Measurements from ENCODE around the gene FOXO3.

DNA sequence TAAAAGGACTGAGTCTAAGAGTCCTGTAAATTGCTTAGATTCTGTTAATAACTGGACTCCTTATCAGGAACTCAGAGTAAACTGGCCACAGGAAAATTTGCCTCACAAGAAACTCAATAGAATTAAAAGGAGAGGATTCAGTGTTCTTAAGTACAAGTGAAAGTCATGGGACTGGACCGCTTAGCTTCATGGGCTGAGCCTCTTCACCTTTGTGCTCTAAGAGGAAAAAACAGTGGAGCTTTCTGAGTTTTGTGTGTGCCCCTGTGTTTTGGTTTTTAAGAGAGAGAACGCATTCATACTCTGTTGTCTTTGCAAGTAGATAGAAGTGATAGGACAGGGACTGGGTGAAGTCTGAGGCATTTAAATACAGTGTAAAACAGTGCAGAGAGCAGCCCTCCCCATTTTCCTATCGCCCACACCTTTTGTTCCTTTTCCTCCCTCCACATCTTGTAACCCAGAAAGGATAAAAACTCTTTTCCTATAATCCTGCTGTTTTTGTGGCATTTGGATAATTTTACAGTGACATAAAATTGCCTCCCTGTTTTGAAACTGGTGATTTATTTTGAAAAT lies 49.6 kb downstream of the FOXO3 start:
- TF ChIP-seq CTCF (IDR thresholded peaks at IDR 0.05) (no peak), POLR2A (IDR thresholded peaks at IDR 0.05) (no peak)
